ENCODE data around the gene ZBTB12. TPM values are rescaled to one million over a fixed set of nuclear protein-coding genes. Genes with fewer than 3 reads are reported as not detected.

ZBTB12 gene
- total and polyA plus RNA-seq, 2 of the 13 experiments (the other 11 are each of a cell fraction or from before 2014, with no cell fraction given) = 4.8 to 6.0 TPM

- TF ChIP-seq RFXAP (CRISPR knock-in tag; IDR thresholded peaks at IDR 0.05; ENCODE audit: borderline replicate concordance) (peak; percentile 86), ATF7-NPFF (CRISPR knock-in tag; IDR thresholded peaks at IDR 0.05; ENCODE audit: low read depth) (peak; percentile 70; the same call in 1 of the 2 replicates), DRAP1 (CRISPR knock-in tag; IDR thresholded peaks at IDR 0.05) (peak; percentile 100), NFKBIZ (CRISPR knock-in tag; IDR thresholded peaks at IDR 0.05) (peak; percentile 99), EED (CRISPR knock-in tag; IDR thresholded peaks at IDR 0.05) (no peak; the same call in 1 of the 2 replicates), AKAP8 (CRISPR knock-in tag; IDR thresholded peaks at IDR 0.05) (peak; percentile 64), CBX5 (CRISPR knock-in tag; IDR thresholded peaks at IDR 0.05; ENCODE audit: borderline replicate concordance) (peak; percentile 69; the same call in 1 of the 2 replicates), TP53 (CRISPR knock-in tag; conservative IDR thresholded peaks at IDR 0.05) (no peak), NFE2 (CRISPR knock-in tag; IDR thresholded peaks at IDR 0.05) (no peak), ZNF326 (CRISPR knock-in tag; IDR thresholded peaks at IDR 0.05; ENCODE audit: borderline replicate concordance) (no peak), LCORL (IDR thresholded peaks at IDR 0.05) (peak; percentile 60; the same call in 1 of the 2 replicates), LCORL (CRISPR knock-in tag; IDR thresholded peaks at IDR 0.05) (peak; percentile 94), ZNF768 (CRISPR knock-in tag; IDR thresholded peaks at IDR 0.05) (peak; percentile 18), ZBTB7A (CRISPR knock-in tag; IDR thresholded peaks at IDR 0.05) (no peak; the same call in 1 of the 2 replicates), KLF15 (CRISPR knock-in tag; IDR thresholded peaks at IDR 0.05; ENCODE audit: borderline replicate concordance) (no peak; the same call in 1 of the 2 replicates), TERF1 (CRISPR knock-in tag; IDR thresholded peaks at IDR 0.05) (no peak), CTCF (CRISPR knock-in tag; IDR thresholded peaks at IDR 0.05) (peak; percentile 8; the same call in 1 of the 2 replicates), MYC (CRISPR knock-in tag; IDR thresholded peaks at IDR 0.05; ENCODE audit: borderline replicate concordance) (peak; percentile 70; the same call in 1 of the 2 replicates), ZFP1 (CRISPR knock-in tag; IDR thresholded peaks at IDR 0.05) (peak; percentile 91), ZSCAN22 (CRISPR knock-in tag; IDR thresholded peaks at IDR 0.05) (0 out of 2 replicates have a peak, but pooled peaks have one; percentile 69)
- TF ChIP-seq, protein P1, sequence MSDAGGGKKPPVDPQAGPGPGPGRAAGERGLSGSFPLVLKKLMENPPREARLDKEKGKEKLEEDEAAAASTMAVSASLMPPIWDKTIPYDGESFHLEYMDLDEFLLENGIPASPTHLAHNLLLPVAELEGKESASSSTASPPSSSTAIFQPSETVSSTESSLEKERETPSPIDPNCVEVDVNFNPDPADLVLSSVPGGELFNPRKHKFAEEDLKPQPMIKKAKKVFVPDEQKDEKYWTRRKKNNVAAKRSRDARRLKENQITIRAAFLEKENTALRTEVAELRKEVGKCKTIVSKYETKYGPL (CRISPR knock-in tag; IDR thresholded peaks at IDR 0.05) = no peak; the same call in 1 of the 2 replicates
- TF ChIP-seq, protein P2, sequence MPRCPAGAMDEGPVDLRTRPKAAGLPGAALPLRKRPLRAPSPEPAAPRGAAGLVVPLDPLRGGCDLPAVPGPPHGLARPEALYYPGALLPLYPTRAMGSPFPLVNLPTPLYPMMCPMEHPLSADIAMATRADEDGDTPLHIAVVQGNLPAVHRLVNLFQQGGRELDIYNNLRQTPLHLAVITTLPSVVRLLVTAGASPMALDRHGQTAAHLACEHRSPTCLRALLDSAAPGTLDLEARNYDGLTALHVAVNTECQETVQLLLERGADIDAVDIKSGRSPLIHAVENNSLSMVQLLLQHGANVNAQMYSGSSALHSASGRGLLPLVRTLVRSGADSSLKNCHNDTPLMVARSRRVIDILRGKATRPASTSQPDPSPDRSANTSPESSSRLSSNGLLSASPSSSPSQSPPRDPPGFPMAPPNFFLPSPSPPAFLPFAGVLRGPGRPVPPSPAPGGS (CRISPR knock-in tag; IDR thresholded peaks at IDR 0.05) = peak; percentile 78; the same call in 1 of the 2 replicates
- TF ChIP-seq, protein P3, sequence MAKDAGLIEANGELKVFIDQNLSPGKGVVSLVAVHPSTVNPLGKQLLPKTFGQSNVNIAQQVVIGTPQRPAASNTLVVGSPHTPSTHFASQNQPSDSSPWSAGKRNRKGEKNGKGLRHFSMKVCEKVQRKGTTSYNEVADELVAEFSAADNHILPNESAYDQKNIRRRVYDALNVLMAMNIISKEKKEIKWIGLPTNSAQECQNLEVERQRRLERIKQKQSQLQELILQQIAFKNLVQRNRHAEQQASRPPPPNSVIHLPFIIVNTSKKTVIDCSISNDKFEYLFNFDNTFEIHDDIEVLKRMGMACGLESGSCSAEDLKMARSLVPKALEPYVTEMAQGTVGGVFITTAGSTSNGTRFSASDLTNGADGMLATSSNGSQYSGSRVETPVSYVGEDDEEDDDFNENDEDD (CRISPR knock-in tag; IDR thresholded peaks at IDR 0.05; ENCODE audit: borderline replicate concordance) = peak; percentile 36; the same call in 1 of the 2 replicates
Measured at GRCh38 chr6:31945507-31946369, 43.9 kb upstream of the ZBTB12 start, which contains the start of gene CFB (continued).

All from HepG2 (cell line).